BE2C (cell line): Measurements from ENCODE around the gene SSH3.

Experiments used
- DNase-seq: peaks from one replicate; pipeline ENCODE4 v3.0.0-alpha.2; 2020
- H3K27me3 ChIP-seq: fragments of 250-450 bp; sonication (Bioruptor Pico); 2 replicates; pipeline ENCODE4 v1.5.1; 2020; ENCODE audit warnings: mild to moderate bottlenecking
- H3K36me3 ChIP-seq: fragments of 250-450 bp; sonication (Bioruptor Pico); 2 replicates; pipeline ENCODE4 v1.5.1; 2020; ENCODE audit warnings: mild to moderate bottlenecking
- H3K4me1 ChIP-seq: fragments of 250-450 bp; sonication (Bioruptor Pico); 2 replicates; pipeline ENCODE4 v1.5.1; 2020
- H3K4me3 ChIP-seq: 2 replicates; pipeline ENCODE4 v1.5.1; 2011; ENCODE audit warnings: low read depth, low read length
- H3K9me3 ChIP-seq: fragments of 250-450 bp; sonication (Bioruptor Pico); 2 replicates; pipeline ENCODE4 v1.5.1; 2020
- CTCF ChIP-seq: IDR thresholded peaks from 2 replicates; pipeline ENCODE4 v1.5.1; 2012; ENCODE audit warnings: mild to moderate bottlenecking, low read depth, low read length

Gene SSH3

DNA sequence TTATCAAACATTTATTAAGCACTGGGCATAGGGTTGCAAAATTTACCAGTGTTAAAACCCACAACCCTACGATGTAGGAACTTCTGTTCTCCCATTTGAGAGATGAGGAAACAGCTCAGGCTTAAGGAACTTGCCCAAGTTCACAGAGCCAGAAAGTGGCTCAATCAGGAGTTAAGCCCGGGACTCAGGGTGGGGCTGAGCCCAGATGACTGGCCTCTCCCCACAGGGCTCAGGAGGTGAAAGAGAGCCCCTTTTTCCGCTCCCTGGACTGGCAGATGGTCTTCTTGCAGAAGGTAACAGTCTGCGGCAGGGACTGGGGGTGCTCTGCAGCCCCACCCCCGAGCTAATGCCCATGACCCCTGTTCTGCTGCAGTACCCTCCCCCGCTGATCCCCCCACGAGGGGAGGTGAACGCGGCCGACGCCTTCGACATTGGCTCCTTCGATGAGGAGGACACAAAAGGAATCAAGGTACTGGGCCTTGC is 19.8 kb upstream of the SSH3 start:
- Histone ChIP-seq H3K4me3 (no peak overlapping the region), H3K4me1 (peaks cover 10% of the 10 kb centered on the region), H3K36me3 (peaks cover 78% of the 10 kb centered on the region), H3K27me3 (no peaks in the 10 kb centered on the region), H3K9me3 (no peaks in the 10 kb centered on the region)
- DNase-seq, result no peak
- TF ChIP-seq CTCF, result no peak

- no peaks in the 10 kb centered on the region for H3K27me3 ChIP-seq
- peaks cover 10% of the 10 kb centered on the region for H3K4me1 ChIP-seq
- H3K4me3 ChIP-seq, result no peak overlapping the region
- no peaks in the 10 kb centered on the region for H3K9me3 ChIP-seq
- DNase-seq, result no peak
- TF ChIP-seq CTCF, result no peak
- peaks cover 64% of the 10 kb centered on the region for H3K36me3 ChIP-seq
Measured at GRCh38 chr11:67284811-67285540, 18.4 kb upstream of the SSH3 start.

DNA sequence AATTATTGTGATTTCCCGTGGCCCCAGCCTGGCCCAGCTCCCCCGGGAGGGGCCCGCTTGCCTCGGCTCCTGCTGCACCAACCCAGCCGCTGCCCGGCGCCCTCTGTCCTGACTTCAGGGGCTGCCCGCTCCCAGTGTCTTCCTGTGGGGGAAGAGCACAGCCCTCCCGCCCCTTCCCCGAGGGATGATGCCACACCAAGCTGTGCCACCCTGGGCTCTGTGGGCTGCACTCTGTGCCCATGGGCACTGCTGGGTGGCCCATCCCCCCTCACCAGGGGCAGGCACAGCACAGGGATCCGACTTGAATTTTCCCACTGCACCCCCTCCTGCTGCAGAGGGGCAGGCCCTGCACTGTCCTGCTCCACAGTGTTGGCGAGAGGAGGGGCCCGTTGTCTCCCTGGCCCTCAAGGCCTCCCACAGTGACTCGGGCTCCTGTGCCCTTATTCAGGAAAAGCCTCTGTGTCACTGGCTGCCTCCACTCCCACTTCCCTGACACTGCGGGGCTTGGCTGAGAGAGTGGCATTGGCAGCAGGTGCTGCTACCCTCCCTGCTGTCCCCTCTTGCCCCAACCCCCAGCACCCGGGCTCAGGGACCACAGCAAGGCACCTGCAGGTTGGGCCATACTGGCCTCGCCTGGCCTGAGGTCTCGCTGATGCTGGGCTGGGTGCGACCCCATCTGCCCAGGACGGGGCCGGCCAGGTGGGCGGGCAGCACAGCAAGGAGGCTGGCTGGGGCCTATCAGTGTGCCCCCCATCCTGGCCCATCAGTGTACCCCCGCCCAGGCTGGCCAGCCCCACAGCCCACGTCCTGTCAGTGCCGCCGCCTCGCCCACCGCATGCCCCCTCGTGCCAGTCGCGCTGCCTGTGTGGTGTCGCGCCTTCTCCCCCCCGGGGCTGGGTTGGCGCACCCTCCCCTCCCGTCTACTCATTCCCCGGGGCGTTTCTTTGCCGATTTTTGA is 17.5 kb upstream of the SSH3 start:
- H3K36me3 ChIP-seq, result peaks cover 60% of the 10 kb centered on the region
- H3K27me3 ChIP-seq, result no peaks in the 10 kb centered on the region
- no peak for DNase-seq
- H3K4me3 ChIP-seq, result no peak overlapping the region
- TF ChIP-seq CTCF, result no peak
- no peaks in the 10 kb centered on the region for H3K9me3 ChIP-seq
- H3K4me1 ChIP-seq, result peaks cover 10% of the 10 kb centered on the region

DNA sequence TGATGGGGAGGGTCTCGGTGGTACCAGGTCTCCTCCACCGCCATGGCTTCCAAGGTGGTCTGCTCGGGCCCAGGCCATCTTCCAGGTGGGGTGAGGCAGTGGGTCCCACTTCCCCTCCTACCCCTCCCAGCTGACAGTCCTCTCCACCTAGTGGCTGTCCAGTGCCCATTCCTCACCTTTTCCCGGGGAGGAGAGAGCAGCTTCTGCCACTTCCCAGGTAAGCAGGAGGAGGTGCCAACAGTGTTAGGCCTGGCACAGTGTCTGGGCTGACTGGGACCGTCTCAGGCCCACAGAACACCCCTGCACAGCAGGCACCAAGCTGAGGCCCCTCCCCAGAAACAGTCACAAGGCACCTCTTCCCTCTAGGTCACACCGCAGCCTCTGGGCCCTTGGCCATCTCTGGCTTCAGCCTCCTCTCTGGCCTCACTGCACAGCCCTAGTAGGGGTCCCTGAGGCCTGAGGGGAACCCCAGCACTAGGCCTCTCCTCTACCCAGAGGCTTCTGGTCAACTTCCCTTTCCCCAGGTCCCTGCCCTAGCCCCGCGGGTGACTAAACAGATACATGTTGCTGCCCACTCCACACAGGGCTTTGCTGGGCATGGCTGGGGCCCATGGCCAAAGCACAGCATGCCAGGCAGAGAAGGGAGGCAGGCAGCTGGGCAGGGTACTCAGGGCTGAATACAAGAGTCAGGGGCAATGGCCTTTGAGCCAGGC is 16.6 kb upstream of the SSH3 start:
- DNase-seq, result no peak
- Histone ChIP-seq H3K9me3 (no peaks in the 10 kb centered on the region), H3K36me3 (peaks cover 56% of the 10 kb centered on the region), H3K27me3 (no peaks in the 10 kb centered on the region), H3K4me3 (no peak overlapping the region), H3K4me1 (peaks cover 10% of the 10 kb centered on the region)
- TF ChIP-seq CTCF, result no peak

DNA sequence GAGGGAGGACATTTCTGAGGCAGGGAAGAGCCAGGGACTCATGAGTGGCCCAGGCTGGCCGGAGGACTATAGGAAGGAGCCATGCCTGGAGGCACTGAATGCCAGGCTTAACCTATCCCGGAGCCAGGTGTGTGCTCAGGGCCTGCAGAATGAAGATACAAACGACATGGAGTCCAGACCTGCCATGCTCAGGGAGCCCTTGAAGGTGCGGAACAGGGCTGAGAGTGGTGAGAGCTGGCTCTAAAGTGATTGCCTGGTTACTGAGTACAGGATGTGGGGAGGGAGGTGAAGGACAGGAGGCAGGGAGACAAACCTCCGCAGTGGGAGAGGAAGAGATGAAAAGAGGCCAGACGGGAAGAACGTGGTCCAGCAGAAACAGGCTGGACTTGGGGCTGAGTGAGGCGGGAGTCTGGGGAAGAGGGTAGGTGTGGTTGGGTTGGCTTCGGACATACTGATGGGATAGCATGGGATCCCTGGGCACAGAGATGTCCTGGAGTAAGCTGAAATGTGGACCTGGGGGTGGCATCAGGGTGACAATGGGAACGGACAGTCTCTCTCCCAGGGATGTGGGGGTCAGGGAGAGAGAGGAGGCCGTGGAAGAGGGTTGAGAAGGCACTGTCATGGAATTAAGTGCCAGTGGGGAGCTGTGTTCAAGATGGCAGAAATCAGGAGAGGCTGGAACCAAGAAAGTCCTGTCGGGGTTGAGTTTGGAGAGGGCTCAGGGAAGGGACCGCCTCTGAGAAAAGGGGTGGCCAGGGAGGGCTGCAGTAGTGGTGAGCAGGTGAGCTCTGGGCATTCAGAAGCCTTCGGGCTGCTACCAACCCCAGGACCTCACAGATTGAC is 15.8 kb upstream of the SSH3 start:
- Histone ChIP-seq H3K4me3 (peak overlapping the region; percentile 77), H3K27me3 (no peaks in the 10 kb centered on the region), H3K9me3 (no peaks in the 10 kb centered on the region), H3K4me1 (peaks cover 10% of the 10 kb centered on the region), H3K36me3 (peaks cover 53% of the 10 kb centered on the region)
- no peak for DNase-seq
- no peak for TF ChIP-seq CTCF
